Heart left ventricle (tissue), 13 donors: ENCODE measurements around the gene MSMB.

ENCODE experiments used
- CTCF ChIP-seq, 12 donors: fragments of 200-600 bp; sonication (generic) in 4 of 12; IDR thresholded peaks; one replicate each; pipeline versions ENCODE4 v1.5.0 to v1.8.0; 2018 to 2022; ENCODE audit warnings: antibody characterized with exemption in 12 of 12, mild to moderate bottlenecking in 5 of 12
- POLR2A ChIP-seq, 2 donors: fragments of 450-650 bp; IDR thresholded peaks; one replicate each; pipeline ENCODE4 v1.6.1; 2017; ENCODE audit warnings: antibody characterized with exemption in 2 of 2, mild to moderate bottlenecking in 2 of 2, moderate library complexity in 2 of 2
- donor health status: ischemic (EF 13 %, LVEDD 7.1; RV severe dilation, severe dysfunction).
- donor health status: DM: no; HTN: yes; CAD: no.
- donor health status: DM: no; HTN: no; CAD: no.
- donor health status: ischemic (EF 25% LVEDD 6.9; RV normal size, moderate dysfunction).
- donor health status: ischemic (EF 25% LVEDD 5.7; RV mildly dilated, moderate dysfunction).
- donor health status: ischemic (EF 35%, LVEDD 5.7; RV mildly dilated, moderate dysfunction).
- donor health status: nonischemic (EF 11% LVEDD 7.7; RV severe dilation, severe dysfunction).
- donor health status: DM: yes; HTN: yes; CAD: no.
- donor health status: PGD.
- donor health status: ischemic (EF 29% LVEDD 5.4; RV normal size, mild dysfunction).
- donor health status: nonischemic (EF 23%, LVEDD 6.1; RV moderate dilation, normal function).

- TF ChIP-seq POLR2A (IDR thresholded peaks at IDR 0.05) (no peak), CTCF (IDR thresholded peaks at IDR 0.05) (no peak)
These were observed 26.3 kb downstream of the MSMB start for GRCh38 chr10:46019569-46020343.
